DOHH2 (cell line): Measurements from ENCODE around the gene KLHL6.
"Not testable (repeated sequence)": the region's sequence is repeated elsewhere in the genome, so short reads cannot be mapped to it uniquely, and the experiment has no call there.

Source experiments
- CTCF ChIP-seq: fragments of 200-600 bp; sonication (generic); IDR thresholded peaks from one replicate; pipeline ENCODE4 v1.5.1; 2014; ENCODE audit warnings: antibody characterized with exemption, mild to moderate bottlenecking, low read depth, low read length; ENCODE audit not compliant: poor library complexity, severe bottlenecking
- EZH2phosphoT487 ChIP-seq: fragments of 200-600 bp; sonication (generic); IDR thresholded peaks from 2 replicates; pipeline ENCODE4 v1.6.1; 2017; ENCODE audit warnings: borderline replicate concordance, mild to moderate bottlenecking, antibody characterized with exemption, low read length, moderate library complexity, mixed read lengths

GRCh38 chr3:183570191-183570590 is 14.7 kb upstream of the KLHL6 start:
- TF ChIP-seq CTCF, EZH2phosphoT487: not testable (repeated sequence)
